HG03575 (cell line): ENCODE results near the gene LMNA.
"Not testable (repeated sequence)": the region's sequence is repeated elsewhere in the genome, so short reads cannot be mapped to it uniquely, and the experiment has no call there.

ENCODE experiments used
- ATAC-seq: cut with Tn5 transposase; IDR thresholded peaks from one replicate; pipeline ENCODE4 v1.9.1; 2021; ENCODE audit not compliant: unreplicated experiment, insufficient number of reproducible peaks, low FRiP score; ENCODE audit errors: extremely low read depth

The LMNA gene

DNA sequence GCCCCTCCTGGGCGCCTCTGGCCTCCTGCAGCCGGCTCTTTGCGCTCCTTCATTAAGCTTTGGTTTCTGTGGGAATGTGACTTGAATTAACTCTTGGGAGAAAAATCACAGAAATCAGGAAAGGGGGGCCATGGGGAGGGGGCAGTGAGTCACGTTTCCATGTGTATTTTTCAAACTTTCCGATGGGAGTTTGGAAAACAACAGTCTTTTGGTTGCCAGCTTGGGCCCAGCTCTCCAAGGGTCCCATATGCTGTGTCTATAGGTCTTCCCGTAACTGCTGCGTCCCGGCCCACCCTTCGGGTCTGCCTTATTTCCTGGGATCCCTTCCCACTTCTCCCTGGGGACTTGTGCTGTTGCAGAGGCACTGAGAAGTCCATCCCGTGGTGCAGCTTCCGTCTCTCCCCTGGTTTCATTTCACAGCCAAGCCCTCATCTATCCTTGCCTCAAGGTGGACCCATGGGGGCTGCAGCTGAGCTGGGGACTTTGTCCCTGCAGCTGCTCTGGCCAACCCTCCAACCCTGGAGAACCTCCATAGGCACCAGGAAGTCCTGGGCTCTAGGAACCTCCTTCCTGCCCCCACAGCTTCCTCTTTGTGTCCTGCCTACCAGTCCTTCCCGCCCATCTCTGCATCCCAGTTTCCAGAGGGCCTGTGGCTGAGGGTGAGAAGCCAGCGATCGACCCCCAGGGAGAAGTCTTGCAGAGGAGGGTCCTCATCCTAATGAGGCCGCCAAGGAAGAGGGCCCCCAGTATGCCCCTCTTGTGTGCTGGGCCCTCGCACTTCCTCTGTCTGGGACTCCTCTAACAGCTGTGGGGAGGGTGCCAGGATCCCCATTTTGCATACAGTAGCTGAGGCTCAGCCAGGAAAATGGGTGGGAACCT is 11.6 kb upstream of the LMNA start:
- ATAC-seq = no peak

DNA sequence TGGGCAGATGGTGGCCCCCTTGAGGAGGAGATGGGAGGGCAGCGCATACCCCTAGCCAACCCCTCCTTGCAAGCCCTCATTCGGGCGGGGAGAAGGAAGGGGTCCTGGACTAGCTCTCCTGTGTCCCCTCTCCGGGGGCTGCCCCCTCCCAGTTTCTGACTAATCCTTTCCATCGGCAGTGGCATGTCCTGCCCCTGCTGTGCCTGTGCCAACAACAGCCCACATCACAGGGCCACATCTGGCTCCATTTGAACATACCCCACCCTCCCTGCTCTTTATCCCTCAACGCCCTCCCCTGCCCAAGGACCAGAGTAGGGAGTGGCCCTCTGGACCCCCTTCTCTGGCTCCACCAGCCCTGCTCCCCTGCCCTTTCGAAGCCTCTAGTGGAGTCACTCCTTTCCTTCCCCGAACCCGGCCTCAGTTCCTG is 11.0 kb upstream of the LMNA start:
- no peak for ATAC-seq

DNA sequence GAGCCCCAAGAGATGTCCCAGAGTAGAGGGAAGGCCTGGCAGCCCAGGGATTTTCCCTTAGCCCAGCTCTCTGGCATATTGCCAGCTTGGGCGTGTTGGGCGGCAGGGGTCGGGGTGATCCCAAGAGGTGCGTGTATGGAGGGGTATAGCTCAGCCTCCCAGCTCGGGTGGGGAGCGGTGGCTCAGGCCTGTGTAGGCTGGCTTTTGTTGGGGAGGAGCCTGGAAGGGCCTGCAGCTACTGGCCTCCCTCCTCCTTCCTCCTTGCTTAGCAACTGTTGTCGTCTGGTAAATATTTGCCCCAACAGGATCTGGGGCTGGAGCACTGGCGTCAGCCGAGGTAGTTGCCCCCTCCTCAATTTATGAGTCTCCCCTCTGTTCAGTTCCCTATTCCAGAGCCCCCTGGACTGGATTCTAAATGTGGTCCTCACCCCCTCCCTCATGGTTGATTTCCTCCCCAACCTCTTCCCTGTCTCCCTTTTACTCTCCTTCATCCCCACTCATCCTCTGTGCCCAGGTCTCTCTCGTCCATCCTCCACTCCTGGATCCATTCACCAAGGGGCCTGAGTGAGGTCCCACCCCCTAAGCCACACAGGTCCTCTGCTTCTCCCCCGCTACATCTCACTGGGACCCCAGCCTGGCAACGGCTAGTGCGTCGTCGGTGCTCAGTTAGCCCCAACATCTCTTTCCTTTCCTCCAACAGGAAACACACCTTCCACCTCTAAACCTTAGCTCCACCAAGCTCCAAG is 10.3 kb upstream of the LMNA start:
- ATAC-seq = no peak

DNA sequence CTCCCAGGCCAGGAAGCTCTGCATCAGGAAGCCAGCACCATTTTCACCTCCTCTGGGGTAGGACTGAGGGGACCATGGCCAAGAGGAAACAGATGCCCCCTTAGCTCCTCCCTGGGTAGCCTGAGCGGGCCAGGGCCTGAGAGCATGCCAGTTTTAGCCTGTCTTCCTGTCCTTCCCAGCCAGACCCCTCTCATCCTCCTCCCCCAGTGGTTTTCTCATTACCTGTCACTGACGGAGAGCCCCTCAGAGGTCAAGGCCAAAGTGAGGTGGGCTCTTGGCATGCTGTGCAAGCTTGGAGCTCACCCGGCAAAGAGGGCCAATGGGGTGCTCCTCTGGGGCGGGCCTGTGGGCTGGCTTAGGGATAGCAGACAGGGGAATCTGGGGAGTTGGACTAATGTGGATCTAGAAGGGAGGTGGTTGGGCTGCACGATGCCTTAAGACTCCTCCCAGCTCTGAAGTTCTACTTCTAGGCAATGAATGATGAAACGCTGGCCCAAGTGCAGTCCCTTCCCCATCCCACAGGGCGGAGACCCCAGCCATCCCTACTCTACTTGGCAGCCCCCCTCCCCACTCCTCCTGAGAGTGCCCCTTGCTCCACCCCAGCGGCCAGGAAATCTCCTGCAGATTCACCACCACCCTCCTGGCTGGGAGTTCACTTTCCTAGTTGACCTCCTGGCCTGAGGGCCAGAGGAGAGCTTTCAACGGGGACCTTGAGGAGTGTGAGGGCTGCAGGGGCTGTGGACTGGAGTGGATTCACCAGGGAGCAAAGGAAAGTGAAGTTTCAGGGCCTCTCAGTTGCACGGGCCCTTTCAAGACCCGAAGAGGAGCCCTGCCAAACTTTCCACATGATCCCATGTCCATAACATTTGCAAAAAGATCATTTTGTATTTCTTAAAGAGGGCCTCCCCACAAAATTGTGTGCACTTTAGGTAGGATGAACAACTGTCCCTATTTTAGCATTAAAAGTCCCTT is 9.4 kb upstream of the LMNA start:
- ATAC-seq = no peak

DNA sequence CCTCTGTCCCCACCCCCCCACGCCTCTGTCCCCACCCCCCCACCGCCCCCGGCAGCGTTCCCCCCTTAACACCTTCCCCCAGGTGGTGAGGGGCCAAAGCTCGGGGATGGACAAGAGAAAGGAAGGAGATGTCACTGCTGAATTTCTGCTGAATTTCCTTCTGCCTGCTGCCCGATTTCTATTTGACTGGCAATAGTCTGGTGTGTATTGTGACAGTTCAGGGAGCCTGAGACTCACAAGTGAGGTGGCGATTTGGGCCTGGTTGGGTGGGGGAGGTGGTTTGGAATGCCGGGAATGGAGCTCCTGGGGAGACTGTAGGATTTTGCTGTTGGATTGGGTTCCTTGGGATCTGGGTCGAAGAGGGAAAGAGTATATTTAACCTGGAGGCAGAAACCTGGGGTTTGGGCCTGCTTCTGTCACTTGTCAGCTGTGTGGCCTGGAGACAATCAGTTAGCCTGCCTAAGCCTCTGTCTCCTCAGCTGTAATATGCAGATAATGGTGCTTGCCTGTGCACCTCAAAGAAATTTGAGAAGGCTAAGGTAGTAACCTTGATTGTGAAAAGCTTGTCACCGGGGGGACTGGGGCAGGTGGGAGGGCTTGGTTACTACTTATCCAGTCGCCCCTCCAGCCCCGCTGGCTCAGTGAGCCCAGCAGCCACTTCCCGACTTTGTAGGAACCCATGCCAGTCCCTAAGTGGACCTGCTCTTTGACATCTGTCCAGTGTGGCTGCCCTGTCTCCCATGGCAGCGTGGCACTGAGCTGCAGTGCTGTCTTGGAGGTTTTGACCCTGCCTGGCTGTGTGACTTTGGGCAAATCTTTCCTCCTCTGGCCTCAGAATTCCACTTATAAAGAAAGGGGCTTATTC is 7.7 kb upstream of the LMNA start:
- no peak for ATAC-seq

DNA sequence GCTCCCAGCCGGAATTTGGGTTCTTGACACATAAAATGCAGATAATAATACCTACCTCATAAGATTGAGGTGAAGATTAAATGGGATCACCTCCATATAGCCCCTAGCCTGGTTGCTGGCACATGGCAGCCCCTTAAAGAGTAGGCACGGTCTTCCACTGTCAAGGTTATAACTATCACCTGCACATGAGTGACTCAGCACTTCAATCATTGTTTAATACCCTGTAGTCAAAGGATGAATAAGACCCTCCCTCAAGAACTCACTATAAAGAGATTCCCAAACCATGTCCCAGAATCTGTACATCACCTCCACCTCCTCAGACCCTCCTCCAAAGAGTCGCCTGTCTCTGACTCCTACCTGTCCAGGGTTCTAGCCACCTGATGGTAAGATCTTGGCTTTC is 6.5 kb upstream of the LMNA start:
- no peak for ATAC-seq

DNA sequence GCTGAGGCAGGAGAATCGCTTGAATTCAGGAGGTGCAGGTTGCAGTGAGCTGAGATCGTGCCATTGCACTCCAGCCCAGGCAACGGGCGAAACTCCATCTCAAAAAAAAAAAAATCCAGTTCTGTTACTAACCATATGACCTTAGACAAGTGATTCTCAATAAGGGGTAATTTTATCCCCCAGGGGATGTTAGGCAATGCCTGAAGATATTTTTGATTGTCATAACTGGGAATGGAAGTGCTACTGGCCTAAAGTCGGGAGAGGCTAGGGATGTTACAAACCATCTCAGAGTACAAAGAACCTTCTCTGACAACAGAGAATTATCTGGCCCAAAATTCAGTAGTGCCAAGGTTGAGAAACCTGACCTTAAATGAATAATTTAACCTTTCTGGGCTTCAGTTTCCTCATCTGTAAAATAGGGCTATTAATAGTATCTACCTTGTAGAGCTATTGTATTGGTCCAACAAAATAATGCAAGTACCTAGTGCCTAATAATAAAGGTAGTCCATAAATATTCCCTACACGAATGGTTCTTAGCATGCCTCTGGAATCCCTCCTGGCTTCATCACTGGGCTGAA is 5.8 kb upstream of the LMNA start:
- no peak for ATAC-seq

DNA sequence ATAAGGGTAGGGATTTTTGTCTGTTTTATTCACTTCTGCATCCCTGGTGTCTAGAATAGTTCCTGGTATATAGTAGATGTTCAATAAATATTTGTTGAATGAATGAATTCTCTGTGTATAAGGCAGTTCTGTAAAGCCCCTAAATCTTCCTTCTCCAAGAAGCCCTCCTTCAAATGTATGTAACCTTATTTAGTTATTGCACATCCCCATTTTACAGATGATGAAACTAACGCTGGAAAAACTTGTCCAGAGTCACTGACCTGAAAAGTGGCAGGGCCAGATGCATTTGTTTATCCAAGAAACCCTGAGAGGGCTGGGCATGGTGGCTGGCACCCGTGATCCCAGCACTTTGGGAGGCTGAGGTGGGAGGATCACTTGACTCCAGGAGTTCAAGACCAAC is 4.3 kb upstream of the LMNA start:
- no peak for ATAC-seq

DNA sequence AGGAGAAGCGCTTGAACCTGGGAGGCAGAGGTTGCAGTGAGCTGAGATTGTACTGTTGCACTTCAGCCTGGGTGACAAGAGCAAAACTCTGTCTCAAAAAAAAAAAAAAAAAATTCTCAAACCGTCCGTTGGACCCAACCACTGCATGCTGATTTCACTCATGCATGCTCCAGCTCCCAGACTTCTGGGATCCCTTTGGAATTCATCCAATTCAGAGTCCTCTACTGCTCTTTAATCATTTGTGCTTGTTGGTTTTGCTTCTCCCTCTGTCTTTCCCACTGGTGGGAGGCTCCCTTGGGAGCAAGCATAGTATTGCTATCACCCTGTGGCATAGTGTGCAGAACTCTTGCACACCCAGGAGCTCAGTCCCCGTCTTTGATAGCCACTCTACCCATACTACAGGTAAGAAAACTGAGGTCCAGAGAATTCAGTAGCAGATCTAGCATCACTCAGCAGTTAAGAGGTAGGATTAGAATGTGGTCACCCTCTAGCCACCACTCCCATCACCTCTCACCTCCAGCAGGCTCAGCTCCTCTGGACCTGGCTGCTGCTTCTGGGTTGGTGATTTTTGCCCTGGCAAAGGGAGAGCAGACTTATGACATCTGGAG is 3.1 kb upstream of the LMNA start:
- ATAC-seq = no peak

DNA sequence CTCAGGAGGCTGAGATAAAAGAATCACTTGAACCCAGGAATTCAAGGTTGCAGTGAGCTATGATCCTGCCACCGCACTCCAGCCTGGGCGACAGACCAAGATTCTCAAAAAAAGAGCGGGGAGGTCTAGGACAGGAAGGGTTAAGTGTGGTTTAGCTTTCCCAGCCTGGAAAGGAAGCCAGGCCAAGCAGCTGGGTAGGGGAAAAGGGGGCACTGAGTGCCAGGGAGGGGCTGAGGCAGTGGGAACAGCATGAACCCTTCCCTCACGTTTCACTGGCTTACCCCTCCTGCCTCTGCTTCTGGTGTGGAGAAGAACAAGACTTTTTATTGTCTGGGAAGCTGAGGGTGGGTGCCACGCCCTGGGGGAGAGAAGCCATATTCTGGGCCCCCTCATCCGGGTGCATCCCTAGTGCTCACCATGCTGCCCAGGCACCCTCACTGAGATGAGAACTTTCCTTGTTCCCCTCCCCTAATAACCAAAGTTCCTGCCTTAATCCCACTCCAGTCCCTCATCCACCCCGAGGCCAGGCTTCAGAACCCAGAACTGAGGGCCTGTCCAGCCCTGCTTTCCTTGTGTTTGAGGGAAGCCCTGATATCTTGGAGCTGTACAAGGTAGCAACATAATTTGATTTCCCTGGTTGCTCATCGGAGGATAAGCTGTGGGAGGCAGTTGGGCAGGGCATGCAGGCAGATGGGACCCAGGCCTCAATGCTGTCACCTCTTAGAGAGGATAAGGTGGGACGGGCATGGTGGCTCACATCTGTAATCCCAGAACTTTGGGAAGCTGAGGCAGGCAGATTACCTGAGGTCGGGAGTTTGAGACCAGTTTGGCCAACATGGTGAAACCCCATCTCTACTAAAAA is 2.0 kb upstream of the LMNA start:
- ATAC-seq = no peak

DNA sequence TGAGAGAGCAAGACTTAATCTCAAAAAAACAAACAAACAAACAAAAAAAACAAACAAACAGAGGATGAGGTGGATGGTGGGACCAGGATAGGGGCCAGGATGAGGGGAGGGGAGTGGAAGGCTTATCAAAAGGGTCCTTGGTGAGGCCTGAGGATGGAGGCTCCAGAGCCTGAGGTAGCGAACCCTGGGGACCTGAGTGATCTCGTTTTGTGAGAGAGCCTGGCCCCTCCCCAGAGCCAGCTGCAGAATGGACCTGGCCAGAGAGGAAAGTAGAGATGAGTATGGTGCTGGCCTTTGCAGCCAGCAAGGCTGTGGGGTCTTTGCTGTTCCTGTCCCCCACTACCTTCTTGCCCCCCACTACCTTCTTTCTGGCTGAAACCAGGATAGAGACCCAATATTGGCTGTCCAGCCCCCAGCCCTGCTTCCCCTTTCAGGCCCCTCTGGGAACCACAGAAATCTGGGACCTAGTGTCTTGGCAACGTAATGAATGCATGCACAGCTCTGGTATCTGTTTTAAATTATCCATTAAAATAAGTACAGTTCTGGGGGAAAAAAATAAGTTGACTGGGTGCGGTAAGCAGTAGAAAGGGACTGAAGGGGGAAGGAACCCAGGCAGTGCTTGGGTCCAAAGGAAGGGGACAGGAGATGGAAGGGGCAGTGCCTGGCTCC is 1.1 kb upstream of the LMNA start:
- no peak for ATAC-seq

DNA sequence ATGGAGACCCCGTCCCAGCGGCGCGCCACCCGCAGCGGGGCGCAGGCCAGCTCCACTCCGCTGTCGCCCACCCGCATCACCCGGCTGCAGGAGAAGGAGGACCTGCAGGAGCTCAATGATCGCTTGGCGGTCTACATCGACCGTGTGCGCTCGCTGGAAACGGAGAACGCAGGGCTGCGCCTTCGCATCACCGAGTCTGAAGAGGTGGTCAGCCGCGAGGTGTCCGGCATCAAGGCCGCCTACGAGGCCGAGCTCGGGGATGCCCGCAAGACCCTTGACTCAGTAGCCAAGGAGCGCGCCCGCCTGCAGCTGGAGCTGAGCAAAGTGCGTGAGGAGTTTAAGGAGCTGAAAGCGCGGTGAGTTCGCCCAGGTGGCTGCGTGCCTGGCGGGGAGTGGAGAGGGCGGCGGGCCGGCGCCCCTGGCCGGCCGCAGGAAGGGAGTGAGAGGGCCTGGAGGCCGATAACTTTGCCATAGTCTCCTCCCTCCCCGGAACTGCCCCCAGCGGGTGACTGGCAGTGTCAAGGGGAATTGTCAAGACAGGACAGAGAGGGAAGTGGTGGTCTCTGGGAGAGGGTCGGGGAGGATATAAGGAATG is 505 bp downstream of the LMNA start:
- ATAC-seq = no peak

DNA sequence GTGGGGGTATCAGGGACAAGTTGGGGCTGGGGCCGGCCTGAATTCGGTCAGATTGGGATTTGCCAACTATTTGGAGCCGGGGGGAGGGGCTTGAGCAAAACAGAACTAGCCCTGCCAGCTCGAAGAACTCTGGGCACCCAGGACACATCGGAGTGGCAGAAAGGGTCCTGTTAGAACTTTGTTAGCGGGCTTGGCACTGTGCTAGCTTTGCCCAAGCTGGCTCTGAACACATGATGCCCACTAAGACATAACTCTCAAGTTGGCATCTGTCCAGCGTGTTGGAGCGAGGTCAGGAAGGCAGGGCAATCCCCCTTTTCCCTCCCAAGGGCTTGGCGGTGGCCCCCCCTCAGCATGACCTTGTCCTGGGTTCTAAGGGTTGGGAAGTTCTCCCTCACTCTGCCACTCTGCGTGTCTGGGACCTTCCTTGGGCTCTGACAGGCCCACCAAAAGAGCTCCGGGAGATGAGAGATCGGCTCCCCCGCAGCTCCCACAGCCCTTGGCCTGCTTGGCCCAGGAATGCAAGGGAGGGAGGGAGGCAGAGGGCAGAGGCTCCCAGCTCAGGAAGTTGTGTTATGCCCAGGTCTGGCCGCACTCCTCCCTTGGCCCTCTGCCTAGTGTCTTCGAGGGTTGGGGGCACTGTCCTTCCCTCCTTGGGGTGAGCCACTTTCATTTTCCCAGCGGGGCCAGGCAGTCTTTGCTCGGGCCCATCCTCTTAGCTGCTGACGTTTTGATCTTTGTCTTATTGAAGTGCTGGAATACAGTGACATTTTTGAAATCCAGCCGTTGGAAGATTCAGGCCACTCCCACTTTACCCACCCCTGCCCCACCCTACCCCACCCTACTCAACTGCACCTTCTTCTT is 1.2 kb downstream of the LMNA start:
- no peak for ATAC-seq

DNA sequence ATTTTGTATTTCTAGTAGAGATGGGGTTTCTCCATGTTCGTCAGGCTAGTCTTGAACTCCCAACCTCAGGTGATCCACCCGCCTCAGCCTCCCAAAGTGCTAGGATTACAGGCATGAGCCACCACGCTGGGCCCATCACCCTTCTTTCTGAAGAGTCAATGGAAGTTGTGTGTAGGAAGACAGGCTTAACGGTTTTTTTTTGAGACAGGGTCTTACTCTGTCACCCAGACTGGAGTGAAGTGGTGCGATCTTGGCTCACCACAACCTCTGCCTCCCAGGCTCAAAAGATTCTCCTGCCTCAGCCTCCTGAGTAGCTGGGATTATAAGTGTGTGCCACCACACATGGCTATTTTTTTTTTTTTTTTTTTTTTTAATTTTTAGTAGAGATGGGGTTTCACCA is 2.2 kb downstream of the LMNA start:
- not testable (repeated sequence) for ATAC-seq
